ENCODE data around the gene SESN3. TPM values are rescaled to one million over a fixed set of nuclear protein-coding genes. Genes with fewer than 3 reads are reported as not detected.

The SESN3 gene
- total RNA-seq, 1 donor from 2014 or later = 87.2 TPM

DNA sequence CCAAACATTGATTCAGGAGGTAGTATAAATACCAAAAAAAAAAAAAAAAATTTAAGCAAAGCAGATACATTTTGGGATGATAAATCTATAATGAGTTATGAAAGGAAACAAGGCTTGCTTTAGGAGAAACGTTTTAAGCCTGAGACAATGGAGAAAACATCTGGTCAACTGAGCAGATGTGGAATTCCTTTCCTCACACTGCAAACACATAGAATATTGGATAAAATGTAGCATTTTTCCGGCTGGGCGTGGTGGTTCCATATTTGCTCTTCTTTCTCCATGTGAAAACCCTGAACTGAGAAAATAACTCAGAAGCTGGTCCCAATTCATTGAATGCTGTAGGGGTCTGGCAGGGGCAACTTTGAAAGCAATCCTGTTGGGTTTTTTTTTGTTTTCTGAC, 107.4 kb downstream of the SESN3 start:
- Mint-ChIP-seq H3K9me3 (peaks cover 1% of the 10 kb centered on the region), H3K36me3 (ENCODE audit: low read depth) (peaks cover 17% of the 10 kb centered on the region), H3K27me3 (no peaks in the 10 kb centered on the region), H3K27ac (no peak overlapping the region), H3K4me1 (peaks cover 10% of the 10 kb centered on the region), H3K4me3 (no peak overlapping the region)
- intact Hi-C loops (cut with micrococcal nuclease) = no loop called here
- CTCF ChIA-PET = no interaction called here
- TF ChIP-seq, protein P1, sequence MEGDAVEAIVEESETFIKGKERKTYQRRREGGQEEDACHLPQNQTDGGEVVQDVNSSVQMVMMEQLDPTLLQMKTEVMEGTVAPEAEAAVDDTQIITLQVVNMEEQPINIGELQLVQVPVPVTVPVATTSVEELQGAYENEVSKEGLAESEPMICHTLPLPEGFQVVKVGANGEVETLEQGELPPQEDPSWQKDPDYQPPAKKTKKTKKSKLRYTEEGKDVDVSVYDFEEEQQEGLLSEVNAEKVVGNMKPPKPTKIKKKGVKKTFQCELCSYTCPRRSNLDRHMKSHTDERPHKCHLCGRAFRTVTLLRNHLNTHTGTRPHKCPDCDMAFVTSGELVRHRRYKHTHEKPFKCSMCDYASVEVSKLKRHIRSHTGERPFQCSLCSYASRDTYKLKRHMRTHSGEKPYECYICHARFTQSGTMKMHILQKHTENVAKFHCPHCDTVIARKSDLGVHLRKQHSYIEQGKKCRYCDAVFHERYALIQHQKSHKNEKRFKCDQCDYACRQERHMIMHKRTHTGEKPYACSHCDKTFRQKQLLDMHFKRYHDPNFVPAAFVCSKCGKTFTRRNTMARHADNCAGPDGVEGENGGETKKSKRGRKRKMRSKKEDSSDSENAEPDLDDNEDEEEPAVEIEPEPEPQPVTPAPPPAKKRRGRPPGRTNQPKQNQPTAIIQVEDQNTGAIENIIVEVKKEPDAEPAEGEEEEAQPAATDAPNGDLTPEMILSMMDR (IDR thresholded peaks at IDR 0.05) = no peak
- POLR2A ChIA-PET = no interaction called here
- ATAC-seq (ENCODE audit: low read depth) = no peak
- DNase-seq = no peak

- CTCF ChIA-PET = no interaction called here
- DNase-seq (no peak), ATAC-seq (ENCODE audit: low read depth) (no peak)
- intact Hi-C loops (cut with micrococcal nuclease) = no loop called here
- Mint-ChIP-seq H3K4me1 (peaks cover 10% of the 10 kb centered on the region), H3K27ac (no peak overlapping the region), H3K27me3 (no peaks in the 10 kb centered on the region), H3K4me3 (no peak overlapping the region), H3K36me3 (ENCODE audit: low read depth) (peaks cover 12% of the 10 kb centered on the region), H3K9me3 (peaks cover 8% of the 10 kb centered on the region)
- TF ChIP-seq, protein P1 (IDR thresholded peaks at IDR 0.05) = no peak
- POLR2A ChIA-PET = no interaction called here
Observed at GRCh38 chr11:95121698-95122097, 109.3 kb downstream of the SESN3 start.

- H3K27me3 Mint-ChIP-seq = no peaks in the 10 kb centered on the region
- no peak overlapping the region for H3K4me3 Mint-ChIP-seq
- peaks cover 6% of the 10 kb centered on the region for H3K36me3 Mint-ChIP-seq (ENCODE audit: low read depth)
- DNase-seq (no peak), ATAC-seq (ENCODE audit: low read depth) (no peak)
- CTCF ChIA-PET = interaction anchor here (1.3 kb wide), 1 partner anchor 18 kb away, joined by 3 read pairs; no protein-coding TSS in a partner anchor
- POLR2A ChIA-PET = no interaction called here
- H3K4me1 Mint-ChIP-seq = peaks cover 7% of the 10 kb centered on the region
- H3K27ac Mint-ChIP-seq = no peak overlapping the region
- TF ChIP-seq, protein P1 (IDR thresholded peaks at IDR 0.05) = no peak
- peaks cover 8% of the 10 kb centered on the region for H3K9me3 Mint-ChIP-seq
- intact Hi-C loops (cut with micrococcal nuclease) = no loop called here
Observed at GRCh38 chr11:95119361-95120060, 111.5 kb downstream of the SESN3 start.

DNA sequence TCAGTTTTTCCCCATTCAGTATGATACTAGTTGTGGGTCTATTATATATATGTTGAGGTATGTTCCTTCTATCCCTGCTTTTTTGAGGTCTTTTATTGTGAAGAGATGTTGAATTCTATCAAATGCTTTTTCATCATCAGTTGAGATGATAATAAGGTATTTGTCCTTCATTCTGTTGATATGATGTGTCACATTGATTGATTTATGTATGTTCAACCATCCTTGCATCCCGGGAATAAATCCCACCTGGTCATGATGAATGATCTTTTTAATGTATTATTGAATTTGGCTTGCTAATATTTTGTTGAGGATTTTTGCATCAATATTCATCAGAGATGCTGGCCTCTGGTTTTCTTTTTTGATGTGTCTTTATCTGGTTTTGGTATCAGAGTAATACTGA, 115.4 kb downstream of the SESN3 start:
- intact Hi-C loops (cut with micrococcal nuclease) = no loop called here
- no peaks in the 10 kb centered on the region for H3K27me3 Mint-ChIP-seq
- H3K4me1 Mint-ChIP-seq = peaks cover 8% of the 10 kb centered on the region
- ChIA-PET POLR2A (no interaction called here), CTCF (no interaction called here)
- ATAC-seq (ENCODE audit: low read depth) (no peak), DNase-seq (no peak)
- no peak overlapping the region for H3K4me3 Mint-ChIP-seq
- TF ChIP-seq, protein P1 (IDR thresholded peaks at IDR 0.05) = no peak
- H3K9me3 Mint-ChIP-seq = peaks cover 8% of the 10 kb centered on the region
- H3K27ac Mint-ChIP-seq = no peak overlapping the region
- peaks cover 14% of the 10 kb centered on the region for H3K36me3 Mint-ChIP-seq (ENCODE audit: low read depth)

Other genes starting within 250 kb of the SESN3 start
- not detected in 2 replicates for gene KDM4E, start 205.9 kb downstream of the SESN3 start, total RNA-seq
- not detected in 2 replicates for gene KDM4F, start 181.8 kb downstream of the SESN3 start, total RNA-seq
- gene SRSF8, start 164.3 kb downstream of the SESN3 start, total RNA-seq = 40.6 and 46.8 TPM in 2 replicates
- 9.5 and 9.8 TPM in 2 replicates for gene ENDOD1, start 141.4 kb downstream of the SESN3 start, total RNA-seq

Measured in activated B cell treated with CpG ODN at 0.5 μM for 24 hours (primary cell).